GM18507 (cell line): ENCODE data around the gene PSMB7.

Experiments
- DNase-seq: peaks from one replicate; pipeline ENCODE4 v3.0.0; 2011; ENCODE audit warnings: low read depth; ENCODE audit not compliant: insufficient read length; ENCODE audit errors: extremely low spot score
- FAIRE-seq: peaks from 2 replicates; lab custom pipeline; 2011; peaks lifted over from hg19 to GRCh38; lab: Jason Lieb, UNC

The PSMB7 gene

GRCh38 chr9:124315882-124316281 lies 99.4 kb downstream of the PSMB7 start:
- no peak for DNase-seq
- no peak for FAIRE-seq

DNA sequence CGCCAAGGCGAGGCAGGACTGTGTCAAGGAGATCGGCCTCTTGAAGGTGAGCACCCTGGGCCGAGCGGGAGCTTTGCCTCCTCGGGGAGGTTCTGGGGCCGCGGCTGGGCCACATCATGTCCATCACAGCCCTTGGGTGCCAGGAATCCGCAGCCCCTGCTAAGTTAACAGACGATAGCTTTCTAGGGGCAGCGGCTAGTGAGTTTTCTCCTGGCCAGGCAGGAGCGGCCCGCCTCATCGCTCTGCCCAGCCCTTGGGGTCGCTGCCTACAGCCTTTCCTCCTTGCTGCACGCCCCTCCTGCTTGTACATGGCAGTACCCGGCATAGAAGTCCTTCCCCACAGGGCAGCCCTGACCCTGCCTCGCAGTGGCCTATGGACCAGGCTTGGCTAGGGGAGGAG lies 101.3 kb downstream of the PSMB7 start:
- DNase-seq (no peak), FAIRE-seq (no peak)

- DNase-seq: no peak
- FAIRE-seq: no peak
Measured at GRCh38 chr9:124312290-124313265, 102.7 kb downstream of the PSMB7 start.

- FAIRE-seq: no peak
- no peak for DNase-seq
Measured at GRCh38 chr9:124311283-124311682, 104.0 kb downstream of the PSMB7 start.

DNA sequence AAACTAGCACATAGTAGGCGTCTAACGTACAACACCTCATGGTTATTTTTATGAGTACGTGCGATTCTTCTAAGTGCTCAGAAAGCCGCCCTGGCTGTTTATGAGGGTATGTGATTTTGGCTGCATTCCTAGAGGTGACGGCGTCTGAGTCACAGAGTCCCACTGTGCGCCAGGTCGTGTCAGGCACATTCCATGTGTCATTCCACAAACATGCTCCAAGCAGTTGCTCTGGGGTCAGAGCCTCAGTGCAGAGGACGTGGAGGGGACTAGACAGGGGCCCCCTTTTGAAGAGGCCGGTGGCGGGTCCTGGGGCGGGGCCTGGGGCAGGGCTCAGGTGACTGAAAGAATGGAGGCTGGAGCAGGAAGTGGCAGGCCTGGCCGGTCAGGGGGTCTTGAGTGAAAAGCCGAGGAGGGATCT lies 105.6 kb downstream of the PSMB7 start:
- FAIRE-seq: no peak
- no peak for DNase-seq

- no peak for DNase-seq
- FAIRE-seq: no peak
Measured at GRCh38 chr9:124308606-124309491, 106.4 kb downstream of the PSMB7 start.

- no peak for DNase-seq
- FAIRE-seq: no peak
Measured at GRCh38 chr9:124307379-124308030, 107.7 kb downstream of the PSMB7 start.

DNA sequence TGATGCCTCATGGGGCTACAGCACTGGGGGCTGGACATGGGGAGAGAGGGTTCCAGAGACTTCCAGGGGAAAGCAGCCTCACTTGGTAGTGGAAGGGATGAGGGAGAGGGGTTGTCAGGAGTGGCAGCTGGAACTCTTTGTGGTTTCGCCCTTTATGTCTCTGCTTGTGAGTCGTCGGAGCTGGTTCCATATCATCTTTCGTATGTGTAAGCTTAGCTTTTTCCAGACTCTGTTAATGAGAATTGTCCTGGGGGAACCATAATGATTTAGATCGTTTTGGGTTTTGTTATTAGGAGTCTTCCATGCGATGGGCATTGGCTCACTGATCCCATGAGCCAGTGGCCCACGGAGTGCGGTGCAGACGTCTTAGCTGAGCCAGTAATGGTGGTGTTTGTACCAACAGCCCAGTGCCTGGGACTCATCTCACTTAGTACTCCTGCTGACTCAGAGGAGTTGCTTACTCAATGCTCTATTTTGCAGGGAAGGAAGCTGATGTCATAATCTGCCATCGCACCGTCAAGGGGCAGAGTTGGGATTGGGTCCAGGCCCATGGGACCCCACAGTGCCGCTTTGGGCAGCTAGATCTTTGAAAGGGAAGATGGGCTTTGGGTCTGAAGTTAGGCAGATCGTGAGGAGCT lies 109.0 kb downstream of the PSMB7 start:
- no peak for DNase-seq
- no peak for FAIRE-seq

DNA sequence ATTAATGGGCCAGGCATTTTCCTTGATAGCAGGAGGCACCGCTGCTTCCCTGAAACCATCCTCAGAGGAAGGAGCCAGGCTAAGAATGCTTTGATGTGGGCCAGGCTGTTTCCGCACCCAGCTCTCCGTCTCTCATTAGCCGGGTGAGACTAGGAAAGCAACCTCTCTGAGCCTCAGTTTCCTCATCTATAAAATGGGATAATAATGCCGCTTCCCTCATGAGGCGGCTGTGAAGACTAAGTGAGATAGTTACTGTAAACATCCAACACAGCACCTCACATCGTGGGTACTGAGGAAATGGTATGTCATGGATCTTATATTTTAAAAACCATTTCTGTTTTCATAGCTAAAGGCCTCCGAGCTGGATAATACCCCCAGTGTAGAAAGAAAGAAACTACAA lies 111.0 kb downstream of the PSMB7 start:
- DNase-seq: no peak
- no peak for FAIRE-seq

DNA sequence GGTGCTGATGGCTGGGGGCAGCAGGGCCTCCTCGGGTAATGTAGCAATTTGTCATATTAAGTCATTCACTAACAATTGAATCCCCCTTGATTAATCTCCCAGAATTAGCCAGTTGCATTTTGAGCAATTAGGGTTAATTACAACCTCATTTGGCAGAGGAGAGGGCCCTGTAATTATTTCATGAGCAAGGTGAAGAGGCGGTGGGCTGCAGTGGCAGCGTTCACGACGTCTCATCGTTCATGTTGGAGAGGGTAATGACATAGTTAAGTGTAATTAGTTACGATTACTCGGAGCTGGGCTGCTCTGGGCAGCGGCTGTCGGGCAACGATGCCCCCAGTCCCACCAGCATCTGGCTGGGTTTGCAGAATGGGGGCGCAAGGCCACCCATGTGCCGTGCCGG lies 111.5 kb downstream of the PSMB7 start:
- FAIRE-seq (no peak), DNase-seq (no peak)
